22Rv1 (cell line): Measurements from ENCODE around the gene SUCLG2.

Source experiments
- CTCF ChIP-seq: fragments of 450-650 bp; IDR thresholded peaks from 2 replicates; pipeline ENCODE4 v1.5.1; 2017; ENCODE audit warnings: mild to moderate bottlenecking
- ZFX ChIP-seq: fragments of 450-650 bp; IDR thresholded peaks from 2 replicates; pipeline ENCODE4 v1.6.1; 2017; ENCODE audit warnings: antibody characterized with exemption, borderline replicate concordance

- no peak for TF ChIP-seq CTCF
- TF ChIP-seq ZFX = no peak
These were observed 216.6 kb downstream of the SUCLG2 start for GRCh38 chr3:67437789-67438188.
